Measurements from ENCODE around the gene ZNF385A. TPM values are rescaled to one million over a fixed set of nuclear protein-coding genes. Genes with fewer than 3 reads are reported as not detected.
A peak's percentile ranks its signal among the peaks of the same experiment; 100 is the strongest.

The ZNF385A gene
- total RNA-seq, 4 donors from 2014 or later, result 0.26 to 16.9 (median 3.2) TPM

- Histone ChIP-seq H3K9me3 (no peaks in the 10 kb centered on the region), H3K27ac (no peak overlapping the region), H3K36me3 (no peaks in the 10 kb centered on the region), H3K27me3 (no peaks in the 10 kb centered on the region), H3K4me1 (peaks cover 0 to 4% of the 10 kb centered on the region in 2 donors), H3K4me3 (no peak overlapping the region)
- TF ChIP-seq CTCF (IDR thresholded peaks at IDR 0.05), result no peak
- no peak for TF ChIP-seq POLR2A (IDR thresholded peaks at IDR 0.05)
- no peak for DNase-seq
- intact Hi-C loops (cut with DNase I; ENCODE audit: low total_unique reads), result loop anchor here (10.0 kb wide), 1 partner anchor 69 kb away; no protein-coding TSS in a partner anchor
These were observed 20.9 kb downstream of the ZNF385A start for GRCh38 chr12:54363618-54364017.

- no peak for DNase-seq
- intact Hi-C loops (cut with DNase I; ENCODE audit: low total_unique reads), result loop anchor here (10.0 kb wide), 1 partner anchor 68 kb away; no protein-coding TSS in a partner anchor
- Histone ChIP-seq H3K36me3 (no peaks in the 10 kb centered on the region), H3K4me3 (no peak overlapping the region), H3K4me1 (peaks cover 0 to 4% of the 10 kb centered on the region in 2 donors), H3K9me3 (no peaks in the 10 kb centered on the region), H3K27me3 (no peaks in the 10 kb centered on the region), H3K27ac (no peak overlapping the region)
- TF ChIP-seq CTCF (IDR thresholded peaks at IDR 0.05) (no peak), POLR2A (IDR thresholded peaks at IDR 0.05) (no peak)
These were observed 21.5 kb downstream of the ZNF385A start for GRCh38 chr12:54363047-54363446.

DNA sequence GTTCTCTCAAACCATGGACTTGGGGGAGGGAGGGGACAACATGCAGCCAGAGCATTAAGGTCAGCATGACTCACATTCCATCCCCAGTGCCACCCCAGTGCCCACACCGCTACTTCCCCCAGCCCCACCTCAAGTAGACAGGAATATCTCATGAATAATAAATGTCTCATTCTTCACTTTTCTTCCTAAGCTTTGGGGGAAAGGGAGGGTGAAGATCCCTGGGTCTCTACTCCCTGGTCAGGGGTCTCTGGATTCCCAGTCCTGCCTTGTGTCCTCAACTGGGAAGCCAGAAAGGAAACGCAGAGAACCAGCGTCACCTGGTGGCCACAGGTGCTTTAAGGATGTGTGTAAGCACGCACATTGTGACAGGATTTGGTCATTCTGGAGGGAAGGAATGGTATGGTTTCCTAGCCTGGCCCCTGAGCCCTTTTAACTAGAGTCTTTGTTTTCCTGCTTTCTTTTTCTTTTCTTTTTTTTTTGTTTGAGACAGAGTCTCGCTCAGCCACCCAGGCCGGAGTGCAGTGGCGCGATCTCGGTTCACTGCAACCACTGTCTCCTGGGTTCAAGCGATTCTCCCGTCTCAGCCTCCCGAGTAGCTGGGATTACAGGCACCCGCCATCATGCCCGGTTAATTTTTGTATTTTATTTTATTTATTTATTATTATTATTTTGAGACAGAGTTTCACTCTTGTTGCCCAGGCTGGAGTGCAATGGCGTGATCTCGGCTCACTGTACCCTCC lies 23.6 kb downstream of the ZNF385A start:
- Histone ChIP-seq H3K4me3 (no peak overlapping the region), H3K27me3 (no peaks in the 10 kb centered on the region), H3K4me1 (peaks cover 0 to 4% of the 10 kb centered on the region in 2 donors), H3K36me3 (no peaks in the 10 kb centered on the region), H3K9me3 (no peaks in the 10 kb centered on the region), H3K27ac (peak overlapping the region; percentile 96 to 97)
- TF ChIP-seq CTCF (IDR thresholded peaks at IDR 0.05) (peak; percentile 82 to 92 (median 87)), POLR2A (IDR thresholded peaks at IDR 0.05) (no peak)
- intact Hi-C loops (cut with DNase I; ENCODE audit: low total_unique reads), result loop anchor here (10.0 kb wide), 1 partner anchor 66 kb away; no protein-coding TSS in a partner anchor
- peak; percentile 83 to 89 for DNase-seq

DNA sequence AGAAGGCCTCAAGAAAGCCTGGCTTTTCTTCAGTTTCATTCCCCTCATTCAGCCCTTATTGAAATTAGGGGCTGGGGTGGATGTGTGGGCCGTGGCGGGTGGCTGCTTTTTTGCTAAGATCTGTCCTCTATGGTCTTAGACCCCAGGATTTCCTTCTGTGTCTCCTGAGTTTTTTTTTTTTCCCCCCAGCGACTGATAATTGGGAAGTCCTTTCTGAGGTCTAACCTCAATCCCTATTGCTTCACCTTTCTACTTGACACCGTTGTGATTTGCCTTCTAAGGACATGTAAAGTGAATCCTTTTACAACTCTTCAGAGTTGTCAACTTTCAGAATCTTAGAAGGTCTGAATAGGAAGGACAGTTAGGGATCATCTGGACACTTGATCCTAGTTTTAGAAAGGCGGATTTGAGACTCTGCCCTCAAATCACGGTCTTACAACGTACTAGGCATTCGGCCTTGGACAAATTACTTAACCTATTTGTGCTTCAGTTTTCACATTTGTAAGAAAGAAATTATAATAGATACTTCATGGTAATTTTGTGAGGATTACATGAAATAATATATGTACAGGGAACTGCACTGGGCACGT lies 24.7 kb downstream of the ZNF385A start:
- Histone ChIP-seq H3K4me1 (peaks cover 0 to 4% of the 10 kb centered on the region in 2 donors), H3K27ac (peak overlapping the region; percentile 96 to 97), H3K9me3 (no peaks in the 10 kb centered on the region), H3K36me3 (no peaks in the 10 kb centered on the region), H3K4me3 (peak overlapping the region in 1 of 2 donors; percentile 49), H3K27me3 (no peaks in the 10 kb centered on the region)
- TF ChIP-seq POLR2A (IDR thresholded peaks at IDR 0.05) (no peak), CTCF (IDR thresholded peaks at IDR 0.05) (no peak)
- intact Hi-C loops (cut with DNase I; ENCODE audit: low total_unique reads), result loop anchor here (10.0 kb wide), 1 partner anchor 65 kb away; no protein-coding TSS in a partner anchor
- DNase-seq, result no peak
